HEK293 (cell line): Measurements from ENCODE around the gene CHPT1.

ENCODE experiments used
- CTCF ChIA-PET: fragments of 350-600 bp; formaldehyde crosslinking; extraction: SDS; loops from one replicate; lab custom pipeline; 2021; ENCODE audit warnings: antibody characterized with exemption; lab: Yijun Ruan, JAX
- POLR2A ChIA-PET: fragments of 300-600 bp; formaldehyde crosslinking; extraction: SDS; loops from one replicate; lab custom pipeline; 2020; ENCODE audit warnings: antibody characterized with exemption, inconsistent platforms; lab: Yijun Ruan, JAX
- H3K27ac ChIP-seq: fragments of 200-500 bp; sonication (Bioruptor generic); 2 replicates; pipeline ENCODE4 v1.5.1; 2014; ENCODE audit warnings: low read depth, low read length, control low read depth, inconsistent platforms; ENCODE audit errors: extremely low read depth
- H3K36me3 ChIP-seq, 2 experiments: fragments of 200-500 bp in 1 of 2; sonication (Bioruptor generic) in 1 of 2; 1 replicate in 1 of 2; 2 replicates in 1 of 2; pipeline ENCODE4 v1.5.1; 2014 to 2017; ENCODE audit warnings: inconsistent platforms in 2 of 2, low read length in 2 of 2; ENCODE audit not compliant: control insufficient read depth in 2 of 2, insufficient read depth in 1 of 2
- H3K4me1 ChIP-seq: fragments of 200-500 bp; sonication (Bioruptor generic); 2 replicates; pipeline ENCODE4 v1.5.1; 2014; ENCODE audit warnings: mild to moderate bottlenecking, low read length, inconsistent platforms; ENCODE audit not compliant: control insufficient read depth, insufficient read depth
- H3K4me3 ChIP-seq: 2 replicates; pipeline ENCODE4 v1.5.1; 2011; ENCODE audit warnings: low read depth, mild to moderate bottlenecking, control low read depth, low read length, moderate library complexity
- H3K9me3 ChIP-seq: fragments of 200-500 bp; sonication (Bioruptor generic); 2 replicates; pipeline ENCODE4 v1.5.1; 2014; ENCODE audit warnings: low read depth, low read length, inconsistent platforms; ENCODE audit not compliant: control insufficient read depth, insufficient read depth
- BCL11B ChIP-seq: fragments of 450-650 bp; formaldehyde crosslinking; IDR thresholded peaks from 2 replicates; pipeline ENCODE4 v1.5.1; 2016; ENCODE audit warnings: low read depth, missing biosample characterization, missing genetic modification characterization
- GLI2 ChIP-seq: fragments of 450-650 bp; formaldehyde crosslinking; IDR thresholded peaks from 2 replicates; pipeline ENCODE4; 2017; ENCODE audit warnings: missing biosample characterization, missing genetic modification characterization, low read depth, borderline replicate concordance
- KLF1 ChIP-seq: fragments of 450-650 bp; formaldehyde crosslinking; IDR thresholded peaks from 2 replicates; pipeline ENCODE4 v1.5.1; 2016; ENCODE audit warnings: missing biosample characterization, missing genetic modification characterization
- KLF17 ChIP-seq: fragments of 450-650 bp; formaldehyde crosslinking; IDR thresholded peaks from 2 replicates; pipeline ENCODE4 v1.5.1; 2016; ENCODE audit warnings: missing biosample characterization, missing genetic modification characterization
- MYNN ChIP-seq: fragments of 450-650 bp; formaldehyde crosslinking; IDR thresholded peaks from 2 replicates; pipeline ENCODE4 v1.5.1; 2016; ENCODE audit warnings: missing biosample characterization, missing genetic modification characterization, borderline replicate concordance
- OVOL3 ChIP-seq: fragments of 450-650 bp; formaldehyde crosslinking; IDR thresholded peaks from 2 replicates; pipeline ENCODE4 v1.5.1; 2016; ENCODE audit warnings: missing biosample characterization, missing genetic modification characterization
- PBX3 ChIP-seq: sonication (generic); formaldehyde crosslinking; IDR thresholded peaks from 2 replicates; pipeline ENCODE4 v1.8.1; 2022; ENCODE audit warnings: mild to moderate bottlenecking, moderate library complexity, missing genetic modification reagents
- PRDM6 ChIP-seq: fragments of 450-650 bp; formaldehyde crosslinking; IDR thresholded peaks from 2 replicates; pipeline ENCODE4 v1.5.1; 2017; ENCODE audit warnings: missing biosample characterization, missing genetic modification characterization
- SETDB1 ChIP-seq: IDR thresholded peaks from one replicate; pipeline ENCODE4 v1.6.1; 2017; ENCODE audit warnings: mild to moderate bottlenecking, low read length, moderate library complexity, mixed read lengths; ENCODE audit not compliant: insufficient read length
- YY1 ChIP-seq: fragments of 450-650 bp; formaldehyde crosslinking; IDR thresholded peaks from 2 replicates; pipeline ENCODE4 v1.5.1; 2018; ENCODE audit warnings: missing biosample characterization, missing genetic modification characterization
- ZBTB1 ChIP-seq: fragments of 450-650 bp; formaldehyde crosslinking; IDR thresholded peaks from 2 replicates; pipeline ENCODE4 v1.5.1; 2016; ENCODE audit warnings: missing biosample characterization, missing genetic modification characterization
- ZNF148 ChIP-seq: fragments of 450-650 bp; formaldehyde crosslinking; IDR thresholded peaks from 2 replicates; pipeline ENCODE4 v1.5.0; 2017; ENCODE audit warnings: missing biosample characterization, missing genetic modification characterization, borderline replicate concordance
- ZNF23 ChIP-seq: fragments of 450-650 bp; formaldehyde crosslinking; IDR thresholded peaks from 2 replicates; pipeline ENCODE4 v1.5.1; 2016; ENCODE audit warnings: missing biosample characterization, missing genetic modification characterization, borderline replicate concordance
- ZNF302 ChIP-seq: fragments of 450-650 bp; formaldehyde crosslinking; IDR thresholded peaks from 2 replicates; pipeline ENCODE4 v1.5.1; 2016; ENCODE audit warnings: missing biosample characterization, missing genetic modification characterization, low read depth
- ZNF394 ChIP-seq: fragments of 450-650 bp; formaldehyde crosslinking; IDR thresholded peaks from 2 replicates; pipeline ENCODE4 v1.5.1; 2016; ENCODE audit warnings: missing biosample characterization, missing genetic modification characterization, mild to moderate bottlenecking, moderate library complexity, borderline replicate concordance
- ZNF488 ChIP-seq: fragments of 450-650 bp; formaldehyde crosslinking; IDR thresholded peaks from 2 replicates; pipeline ENCODE4 v1.5.1; 2016; ENCODE audit warnings: missing biosample characterization, missing genetic modification characterization
- ZNF548 ChIP-seq: fragments of 450-650 bp; formaldehyde crosslinking; IDR thresholded peaks from 2 replicates; pipeline ENCODE4 v1.5.1; 2016; ENCODE audit warnings: missing biosample characterization, missing genetic modification characterization
- ZNF610 ChIP-seq: fragments of 450-650 bp; formaldehyde crosslinking; IDR thresholded peaks from 2 replicates; pipeline ENCODE4 v1.5.1; 2016; ENCODE audit warnings: missing biosample characterization, missing genetic modification characterization, borderline replicate concordance
- ZNF623 ChIP-seq: fragments of 450-650 bp; formaldehyde crosslinking; IDR thresholded peaks from 2 replicates; pipeline ENCODE4 v1.5.1; 2016; ENCODE audit warnings: missing biosample characterization, missing genetic modification characterization
- ZNF664 ChIP-seq: fragments of 450-650 bp; formaldehyde crosslinking; IDR thresholded peaks from 2 replicates; pipeline ENCODE4 v1.5.1; 2016; ENCODE audit warnings: missing biosample characterization, missing genetic modification characterization
- ZNF76 ChIP-seq: fragments of 450-650 bp; formaldehyde crosslinking; IDR thresholded peaks from 2 replicates; pipeline ENCODE4; 2016; ENCODE audit warnings: low read depth, missing biosample characterization, missing genetic modification characterization, borderline replicate concordance

CHPT1 gene

GRCh38 chr12:101694297-101694848, 3.1 kb upstream of the CHPT1 start:
- TF ChIP-seq ZNF610 (tag by site-specific recombination), result no peak
- TF ChIP-seq SETDB1, result peak; percentile 24
- Histone ChIP-seq H3K4me1 (no peaks in the 10 kb centered on the region), H3K4me3 (no peak overlapping the region), H3K27ac (no peak overlapping the region), H3K36me3 (no peaks in the 10 kb centered on the region), H3K9me3 (no peaks in the 10 kb centered on the region)
- ChIA-PET CTCF (interaction anchor here (0.8 kb wide), 1 partner anchor 25 kb away, joined by 3 read pairs; no protein-coding TSS in a partner anchor), POLR2A (no interaction called here)

- POLR2A ChIA-PET, result no interaction called here
- no peak overlapping the region for H3K27ac ChIP-seq
- no peak for TF ChIP-seq OVOL3 (tag by site-specific recombination)
- TF ChIP-seq PBX3 (CRISPR knock-in tag), result no peak
- no peak for TF ChIP-seq KLF1
- TF ChIP-seq ZNF664 (tag by site-specific recombination), result no peak
- TF ChIP-seq ZNF488 (tag by site-specific recombination), result no peak
- no peak for TF ChIP-seq BCL11B (tag by site-specific recombination)
- TF ChIP-seq ZBTB1 (tag by site-specific recombination), result no peak
- no peak for TF ChIP-seq GLI2 (tag by site-specific recombination)
- TF ChIP-seq ZNF23 (tag by site-specific recombination), result no peak
- TF ChIP-seq ZNF302 (tag by site-specific recombination), result no peak
- no peak for TF ChIP-seq ZNF623 (tag by site-specific recombination)
- TF ChIP-seq PRDM6, result no peak
- TF ChIP-seq YY1 (tag by site-specific recombination), result no peak
- TF ChIP-seq ZNF394, result no peak
- TF ChIP-seq KLF17 (tag by site-specific recombination), result no peak
- TF ChIP-seq MYNN (tag by site-specific recombination), result no peak
- no peak for TF ChIP-seq ZNF148
- no peak for TF ChIP-seq ZNF548 (tag by site-specific recombination)
- no peak for TF ChIP-seq ZNF76 (tag by site-specific recombination)
- TF ChIP-seq, all 188 proteins: peak for 0
- Histone ChIP-seq H3K36me3 (no peaks in the 10 kb centered on the region), H3K4me1 (0 out of 2 replicates have a peak, but pooled peaks cover 4% of the 10 kb centered on the region), H3K9me3 (no peaks in the 10 kb centered on the region), H3K4me3 (no peak overlapping the region)
- CTCF ChIA-PET, result no interaction called here
Observed at GRCh38 chr12:101694986-101695385, 2.5 kb upstream of the CHPT1 start.
